NT2/D1 (cell line): ENCODE results near the gene ZSWIM3.

Source experiments
- SUZ12 ChIP-seq: IDR thresholded peaks from 2 replicates; pipeline ENCODE4 v1.6.1; 2011; ENCODE audit not compliant: insufficient read length, insufficient read depth; ENCODE audit errors: extremely low read depth
- YY1 ChIP-seq: IDR thresholded peaks from 2 replicates; pipeline ENCODE4 v1.6.1; 2011; ENCODE audit not compliant: insufficient read length, insufficient read depth
- ZNF274 ChIP-seq: IDR thresholded peaks from 2 replicates; pipeline ENCODE4 v1.6.1; 2011; ENCODE audit warnings: mild to moderate bottlenecking, low read depth, low read length

DNA sequence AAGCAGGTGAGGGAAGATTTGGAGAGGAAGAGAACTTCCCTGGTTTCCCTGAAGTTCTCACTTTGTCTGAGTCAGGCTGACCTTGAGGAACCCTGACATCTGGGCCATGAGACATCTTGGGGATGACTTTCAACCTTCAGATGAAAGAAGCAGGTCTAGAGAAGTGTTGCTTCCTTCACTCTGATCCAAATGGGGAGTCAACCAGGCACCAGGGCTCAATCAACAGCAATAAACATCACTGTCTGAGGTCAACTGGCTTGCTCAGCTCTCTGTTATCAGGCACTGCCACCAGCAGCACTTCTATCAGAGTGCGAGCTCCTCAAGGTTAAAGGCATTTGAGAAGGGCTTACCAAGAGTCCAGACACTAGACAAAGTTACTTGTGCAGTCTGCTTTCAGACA is 6.5 kb upstream of the ZSWIM3 start:
- TF ChIP-seq ZNF274, result no peak
- TF ChIP-seq SUZ12, result no peak
- no peak for TF ChIP-seq YY1
